HG02759 (cell line): ENCODE measurements around the gene MTMR3.

ENCODE experiments used
- ATAC-seq: cut with Tn5 transposase; IDR thresholded peaks from one replicate; pipeline ENCODE4 v1.9.1; 2021; ENCODE audit warnings: mild to moderate bottlenecking, moderate library complexity; ENCODE audit not compliant: unreplicated experiment

Gene MTMR3

GRCh38 chr22:29867851-29868250, 15.1 kb upstream of the MTMR3 start:
- ATAC-seq: no peak

DNA sequence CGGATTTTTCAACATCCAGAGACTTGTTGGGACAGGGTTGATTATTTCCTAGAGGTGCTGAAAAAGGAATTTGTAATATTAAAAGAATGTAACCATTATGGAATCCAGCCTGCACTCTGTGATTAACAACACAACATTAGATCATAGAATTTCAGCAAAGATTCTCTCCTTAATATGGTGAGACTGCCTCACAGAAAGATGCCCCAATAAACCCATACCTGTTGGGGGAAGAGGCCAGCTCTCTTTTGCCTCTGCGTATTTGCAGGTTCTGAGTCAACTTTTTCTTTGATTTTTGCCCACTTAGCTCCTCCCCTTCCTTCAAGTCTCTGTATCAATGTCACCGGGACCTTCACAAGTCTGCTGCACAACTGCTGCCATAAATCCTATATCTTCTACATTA, 12.4 kb upstream of the MTMR3 start:
- ATAC-seq: no peak

- ATAC-seq: no peak
Measured at GRCh38 chr22:29871684-29872083, 11.3 kb upstream of the MTMR3 start.

- ATAC-seq: no peak
Measured at GRCh38 chr22:29872144-29872893, 10.7 kb upstream of the MTMR3 start.

DNA sequence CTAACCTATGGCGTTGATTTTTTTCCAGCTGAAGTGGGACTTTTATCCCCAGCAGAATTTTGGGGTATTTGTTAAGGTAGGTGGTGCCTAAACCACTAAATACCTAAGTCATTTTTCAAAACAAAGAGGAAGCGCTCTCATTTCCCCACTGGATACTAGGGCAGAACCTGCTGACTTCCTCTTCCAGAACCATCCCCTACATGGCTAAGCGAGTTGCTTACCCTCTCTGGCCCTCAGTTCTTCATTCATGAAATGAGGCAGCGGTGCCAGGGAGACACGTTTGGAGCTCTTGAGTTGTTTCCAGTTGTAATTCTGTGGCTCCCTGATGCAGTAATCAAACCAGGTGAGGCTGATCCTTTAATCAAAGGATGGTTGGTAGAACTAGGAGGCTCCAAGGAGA, 10.0 kb upstream of the MTMR3 start:
- ATAC-seq: no peak

GRCh38 chr22:29873943-29874342, 9.0 kb upstream of the MTMR3 start:
- ATAC-seq: no peak

- ATAC-seq: no peak
Measured at GRCh38 chr22:29877620-29878019, 5.4 kb upstream of the MTMR3 start.

DNA sequence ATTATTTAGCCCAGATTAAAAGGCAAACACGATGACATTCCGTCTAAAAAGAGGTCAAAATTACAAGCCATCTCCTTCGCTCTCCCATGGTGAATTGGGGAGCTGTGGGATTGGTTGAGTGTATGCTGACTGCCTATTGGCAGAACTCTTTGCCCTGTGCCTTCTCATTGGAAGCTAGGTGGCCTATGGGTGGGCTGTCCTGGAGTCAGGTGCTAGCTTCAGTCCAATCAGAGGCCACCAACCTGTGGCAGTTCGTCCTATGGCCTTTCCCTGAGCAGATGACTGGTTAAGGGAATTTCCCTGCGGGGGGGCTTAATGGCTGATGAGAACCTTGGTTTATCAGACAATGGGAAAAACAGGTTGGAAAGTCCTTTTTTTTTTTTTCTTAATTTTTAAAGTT, 3.2 kb upstream of the MTMR3 start:
- ATAC-seq: no peak

- ATAC-seq: no peak
Measured at GRCh38 chr22:29882716-29883044, 294 bp upstream of the MTMR3 start.

GRCh38 chr22:29883775-29884097, 762 bp downstream of the MTMR3 start:
- ATAC-seq: no peak

- no peak for ATAC-seq
Measured at GRCh38 chr22:29885610-29886009, 2.6 kb downstream of the MTMR3 start.

DNA sequence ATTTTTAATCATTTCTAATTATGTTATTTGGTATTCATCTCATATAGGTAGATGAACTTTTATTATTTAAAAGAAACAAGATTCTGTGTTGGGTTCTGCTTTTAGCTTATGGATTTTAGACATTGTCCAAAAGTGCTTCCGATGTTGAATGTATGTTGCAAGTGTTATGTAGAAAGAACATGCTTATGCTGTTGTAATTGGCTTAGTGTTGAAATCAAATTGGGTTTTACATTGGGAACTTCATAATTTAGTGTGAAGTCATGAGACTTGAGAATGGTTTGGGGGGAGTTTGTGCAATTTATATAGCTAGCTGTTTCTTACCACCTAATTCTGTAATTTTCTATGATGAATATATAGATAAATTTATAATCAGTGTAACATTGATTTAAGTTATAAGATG, 3.6 kb downstream of the MTMR3 start:
- ATAC-seq: no peak

DNA sequence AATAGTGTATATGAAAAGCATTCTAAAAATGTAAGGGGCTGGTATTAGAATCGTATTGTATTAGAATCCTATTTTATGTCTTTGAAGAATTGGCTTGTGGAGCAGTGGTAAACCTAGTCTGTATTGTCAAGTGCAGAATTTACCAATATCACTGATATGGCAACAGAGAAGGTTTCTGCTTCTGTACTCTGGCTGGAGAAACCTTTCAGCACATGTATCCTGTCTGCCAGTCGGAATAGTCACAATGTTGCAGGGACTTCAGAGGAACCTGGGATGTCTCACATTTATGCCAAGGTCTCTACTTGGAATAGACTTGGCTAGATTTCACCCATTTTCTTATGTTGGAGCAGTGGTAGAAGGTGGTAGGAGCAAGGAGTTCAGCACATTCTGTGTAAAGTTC, 4.4 kb downstream of the MTMR3 start:
- ATAC-seq: no peak

GRCh38 chr22:29890760-29891159, 7.8 kb downstream of the MTMR3 start:
- no peak for ATAC-seq

- no peak for ATAC-seq
Measured at GRCh38 chr22:29892315-29893156, 9.6 kb downstream of the MTMR3 start.

DNA sequence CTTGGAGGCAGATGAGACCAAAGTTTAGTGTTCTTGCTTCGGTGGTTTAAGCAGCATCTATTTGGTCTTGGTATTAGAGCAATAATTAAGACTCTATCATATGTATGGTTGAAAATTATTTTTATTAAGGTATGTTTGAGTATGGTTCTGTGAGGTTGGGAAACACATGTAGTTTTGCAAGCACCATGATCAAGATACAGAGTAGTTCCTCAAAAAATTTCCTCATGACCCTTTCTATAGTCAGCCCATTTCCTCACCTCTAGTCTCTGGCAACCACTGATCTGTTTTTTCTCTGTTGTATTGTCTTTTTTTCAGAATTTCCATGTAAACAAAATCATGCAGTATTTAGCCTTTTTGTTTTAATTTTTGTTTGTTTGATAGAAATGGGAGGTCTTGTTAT, 18.4 kb downstream of the MTMR3 start:
- ATAC-seq: no peak

DNA sequence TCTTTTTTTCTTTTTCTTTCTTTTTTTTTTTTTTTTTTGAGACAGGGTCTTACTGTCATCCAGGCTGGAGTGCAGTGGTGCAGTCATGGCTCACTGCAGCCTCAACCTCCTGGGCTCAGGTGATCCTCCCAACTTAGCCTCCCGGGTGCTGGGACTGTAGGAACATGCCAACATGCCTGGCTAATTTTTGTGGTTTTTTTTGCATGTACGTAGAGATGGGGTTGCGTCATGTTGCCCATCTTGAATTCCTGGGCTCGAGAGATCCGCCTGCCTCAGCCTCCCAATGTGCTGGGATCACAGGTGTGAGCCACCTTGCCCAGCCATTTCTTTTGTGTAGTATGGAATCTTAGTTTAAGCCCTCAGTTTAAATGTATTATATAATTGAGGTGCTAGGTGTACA, 20.4 kb downstream of the MTMR3 start:
- ATAC-seq: no peak

GRCh38 chr22:29904020-29904419, 21.0 kb downstream of the MTMR3 start:
- no peak for ATAC-seq

GRCh38 chr22:29907753-29908515, 25.0 kb downstream of the MTMR3 start:
- no peak for ATAC-seq

GRCh38 chr22:29912141-29912540, 29.2 kb downstream of the MTMR3 start:
- ATAC-seq: no peak

GRCh38 chr22:29912605-29913398, 29.8 kb downstream of the MTMR3 start:
- ATAC-seq: no peak
